GM23248 (cell line): Measurements from ENCODE around the gene RPL27A.

Experiments
- EZH2 ChIP-seq: fragments of 200-600 bp; sonication (generic); IDR thresholded peaks from 2 replicates; pipeline ENCODE4 v1.6.1; 2018; ENCODE audit warnings: antibody characterized with exemption, mild to moderate bottlenecking; ENCODE audit not compliant: insufficient read depth, poor library complexity, severe bottlenecking
- EZH2phosphoT487 ChIP-seq: fragments of 200-600 bp; sonication (generic); IDR thresholded peaks from 2 replicates; pipeline ENCODE4 v1.6.1; 2018; ENCODE audit warnings: antibody characterized with exemption, moderate library complexity, mild to moderate bottlenecking, low read depth; ENCODE audit not compliant: insufficient read depth

DNA sequence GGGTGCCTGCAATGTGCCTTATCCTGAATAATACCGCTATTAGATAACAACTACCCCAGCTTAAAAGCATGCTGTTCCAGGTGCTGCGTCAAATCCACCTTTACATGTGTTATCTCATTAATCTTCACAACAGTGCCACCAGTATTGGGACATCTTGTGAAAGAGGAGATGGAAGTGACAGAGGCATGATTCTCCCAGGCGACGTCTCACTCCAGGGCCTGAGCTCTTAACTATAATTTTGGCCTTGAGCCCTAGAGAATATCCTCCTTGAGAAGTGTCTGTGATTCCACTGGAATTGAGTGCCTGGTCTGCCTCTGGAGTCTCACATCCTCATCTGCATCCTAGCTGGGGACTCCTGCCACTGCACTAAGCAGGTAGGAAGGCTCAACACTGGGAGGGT, 43.8 kb downstream of the RPL27A start:
- TF ChIP-seq EZH2phosphoT487 (no peak), EZH2 (no peak)
